HG02759 (cell line): ENCODE data around the gene TMEM59L.
"Not testable (repeated sequence)": the region's sequence is repeated elsewhere in the genome, so short reads cannot be mapped to it uniquely, and the experiment has no call there.

Experiments
- ATAC-seq: cut with Tn5 transposase; IDR thresholded peaks from one replicate; pipeline ENCODE4 v1.9.1; 2021; ENCODE audit warnings: mild to moderate bottlenecking, moderate library complexity; ENCODE audit not compliant: unreplicated experiment

The TMEM59L gene

GRCh38 chr19:18593367-18594095, 19.1 kb upstream of the TMEM59L start:
- ATAC-seq, result no peak

- peak; percentile 70 for ATAC-seq
Measured at GRCh38 chr19:18594096-18594823, 18.4 kb upstream of the TMEM59L start.

DNA sequence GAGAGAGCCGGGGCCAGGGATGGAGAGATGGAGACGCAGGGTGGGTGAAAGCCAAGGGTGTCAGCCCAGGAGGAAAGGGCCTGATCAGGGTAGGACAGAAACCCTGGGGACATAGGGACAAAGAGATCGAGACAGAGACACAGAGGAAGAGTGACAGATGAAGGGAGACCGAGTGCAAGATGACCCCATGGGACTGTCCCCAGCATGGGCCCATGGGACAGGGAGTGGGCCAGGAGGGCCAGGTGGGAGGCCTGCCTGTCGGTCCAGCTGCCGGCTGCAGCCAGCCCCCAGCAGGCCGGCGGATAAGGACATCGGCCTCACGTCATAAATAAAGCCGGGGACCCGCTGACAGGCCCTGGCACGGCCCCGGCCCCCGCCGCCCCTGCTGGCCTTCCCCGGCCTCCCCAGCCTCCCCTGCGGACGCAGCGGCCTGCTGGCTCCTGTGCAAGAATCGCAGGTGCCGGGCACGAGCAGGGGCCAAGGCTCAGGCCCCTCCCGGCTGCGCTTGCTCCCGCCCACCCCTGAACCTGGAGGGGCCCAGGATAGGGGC, 17.8 kb upstream of the TMEM59L start:
- ATAC-seq, result no peak

DNA sequence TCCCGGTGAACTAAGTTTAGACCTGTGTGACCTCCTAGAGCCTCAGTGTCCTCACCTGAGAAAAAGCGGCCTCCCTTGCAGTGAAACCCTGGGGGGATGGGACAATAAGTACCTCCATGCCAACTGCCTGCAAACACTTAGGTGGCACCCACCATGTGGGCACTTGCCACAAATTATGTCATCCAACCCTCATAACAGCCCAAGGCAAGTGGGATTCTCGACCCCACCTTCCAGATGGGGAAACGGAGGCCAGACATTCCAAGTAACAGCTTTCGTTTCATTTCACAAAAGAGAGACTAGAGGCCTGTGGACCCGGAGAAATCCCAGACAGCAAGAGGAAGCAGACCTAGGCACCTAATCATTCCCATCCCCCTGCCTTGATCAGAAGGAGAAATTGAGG, 17.2 kb upstream of the TMEM59L start:
- ATAC-seq, result no peak

DNA sequence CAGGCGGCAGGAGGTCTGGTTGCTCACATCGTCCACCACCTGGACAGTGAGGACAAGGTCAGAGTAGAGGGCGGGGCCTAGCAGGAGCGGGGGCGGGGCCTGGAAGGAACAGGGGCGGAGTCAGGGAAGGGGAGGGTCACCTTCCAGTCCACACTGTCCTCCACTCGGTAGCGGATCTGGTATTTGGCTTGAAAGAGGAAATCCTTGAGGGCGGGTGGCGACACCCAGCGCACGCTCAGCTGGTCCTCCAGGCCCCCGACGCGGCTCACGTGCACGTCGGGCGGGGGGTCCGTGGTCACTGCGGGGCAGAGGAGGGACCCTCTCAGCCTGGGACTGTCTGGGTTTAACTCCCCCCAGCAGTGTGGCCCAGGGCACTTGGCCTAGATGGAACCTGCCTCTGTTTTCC, 15.9 kb upstream of the TMEM59L start:
- no peak for ATAC-seq

GRCh38 chr19:18597809-18598660, 14.6 kb upstream of the TMEM59L start:
- no peak for ATAC-seq

DNA sequence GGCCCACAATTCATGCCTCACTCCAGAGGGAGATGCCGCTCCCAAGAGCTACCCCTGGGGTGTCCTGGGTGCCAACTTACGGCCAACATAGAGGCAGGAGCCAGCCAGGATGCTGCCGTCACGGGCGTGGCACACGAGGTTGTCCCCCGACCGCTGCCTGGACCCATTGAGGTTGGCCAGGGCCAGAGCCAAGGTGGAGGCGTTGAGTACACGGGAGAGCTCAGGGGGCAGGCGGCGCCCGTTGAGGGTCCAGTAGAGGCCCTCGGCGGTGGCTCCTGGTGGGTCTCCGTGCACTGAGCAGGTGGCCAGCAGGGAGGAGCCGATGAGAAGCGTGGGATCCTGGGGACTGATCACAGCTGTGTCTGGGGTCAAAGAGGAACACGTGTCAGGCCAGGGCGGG, 13.2 kb upstream of the TMEM59L start:
- ATAC-seq, result no peak

DNA sequence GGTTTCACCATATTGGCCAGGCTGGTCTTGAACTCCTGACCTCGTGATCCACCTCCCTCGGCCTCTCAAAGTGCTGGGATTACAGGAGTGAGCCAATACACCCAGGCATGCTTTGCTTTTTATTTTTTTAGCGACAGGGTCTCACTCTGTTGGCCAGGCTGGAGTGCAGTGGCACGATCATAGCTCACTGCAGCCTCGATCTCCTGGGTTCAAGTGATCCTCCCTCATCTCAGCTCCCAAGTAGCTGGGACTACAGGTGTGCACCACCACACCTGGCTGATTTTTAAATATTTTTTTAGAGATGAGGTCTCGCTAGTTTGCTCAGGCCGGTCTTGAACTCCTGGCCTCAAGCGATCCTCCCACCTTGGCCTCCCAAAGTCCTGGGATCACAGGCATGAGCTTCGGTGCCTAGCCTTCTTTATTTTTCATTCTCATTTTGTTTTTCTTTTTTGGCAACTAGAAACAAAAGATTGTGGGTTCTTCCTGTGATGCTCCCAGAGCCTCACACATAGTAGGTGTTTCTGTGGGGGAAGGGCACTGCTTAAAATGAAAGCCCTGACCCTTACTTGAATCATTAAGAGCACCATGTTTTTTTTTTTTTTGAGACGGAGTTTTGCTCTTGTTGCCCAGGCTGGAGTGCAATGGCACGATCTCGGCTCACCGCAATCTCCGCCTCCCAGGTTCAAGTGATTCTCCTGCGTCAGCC, 11.8 kb upstream of the TMEM59L start:
- ATAC-seq, result not testable (repeated sequence)

GRCh38 chr19:18601875-18602274, 10.8 kb upstream of the TMEM59L start:
- no peak for ATAC-seq

- ATAC-seq, result no peak
Measured at GRCh38 chr19:18603255-18603957, 9.3 kb upstream of the TMEM59L start.

DNA sequence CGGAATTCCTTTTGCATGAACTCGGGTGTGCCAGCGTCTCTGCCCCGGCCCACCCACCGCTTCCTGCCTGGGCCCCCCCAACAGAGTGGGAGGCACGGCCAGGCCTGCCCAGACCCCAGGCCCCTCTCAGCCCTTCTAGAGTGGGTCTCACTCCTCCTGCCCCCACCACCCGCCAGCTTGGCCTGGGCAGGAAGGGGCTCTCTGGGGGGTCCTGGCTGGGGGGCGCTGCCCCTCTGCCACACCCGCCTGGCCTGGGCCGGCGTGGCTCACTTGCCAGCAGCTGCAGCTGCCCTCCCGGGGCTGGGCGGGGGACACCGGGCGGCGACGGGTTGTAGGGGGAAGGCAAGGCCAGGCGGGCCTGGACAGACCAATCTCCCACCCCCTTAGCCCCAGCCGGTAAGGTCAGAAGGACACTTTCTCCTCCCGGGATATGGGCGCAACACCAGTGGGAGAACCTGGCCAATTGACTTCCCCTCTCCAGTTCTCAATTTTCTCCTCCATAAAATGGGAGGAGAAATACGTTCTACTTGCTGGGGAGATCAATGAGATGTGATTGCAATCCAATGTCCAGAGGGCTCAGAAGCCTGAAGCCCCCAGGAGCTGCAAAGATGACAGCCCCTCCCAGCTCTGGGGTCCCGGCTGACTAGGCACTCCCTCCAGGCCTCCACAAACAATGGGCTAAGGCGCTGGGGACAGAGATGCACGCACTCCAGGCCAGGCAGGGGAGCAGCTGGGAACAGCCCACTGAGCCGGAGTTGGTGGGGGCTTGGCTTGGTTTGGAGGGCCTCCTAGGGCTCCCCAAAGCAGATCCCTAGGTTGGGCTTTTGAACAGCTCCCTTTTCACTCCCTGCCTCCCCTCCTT, 8.5 kb upstream of the TMEM59L start:
- ATAC-seq, result no peak

GRCh38 chr19:18604820-18605159, 7.9 kb upstream of the TMEM59L start:
- no peak for ATAC-seq

- no peak for ATAC-seq
Measured at GRCh38 chr19:18605196-18605545, 7.5 kb upstream of the TMEM59L start.

- ATAC-seq, result no peak
Measured at GRCh38 chr19:18605546-18606280, 7.0 kb upstream of the TMEM59L start.

GRCh38 chr19:18606281-18607225, 6.1 kb upstream of the TMEM59L start, which contains the start of gene CRLF1:
CRLF1 (minus strand) TSS chr19:18606799; CDS start chr19:18606656, 143 bp downstream.
- no peak for ATAC-seq

- no peak for ATAC-seq
Measured at GRCh38 chr19:18607226-18608101, 5.2 kb upstream of the TMEM59L start.
